GM12878 (cell line): ENCODE measurements around the gene TP53I3. TPM values are rescaled to one million over a fixed set of nuclear protein-coding genes. Genes with fewer than 3 reads are reported as not detected.

Source experiments
- ATF7 ChIP-seq: fragments of 450-650 bp; IDR thresholded peaks from 2 replicates; pipeline ENCODE4 v1.6.1; 2016; ENCODE audit warnings: low read depth, mild to moderate bottlenecking
- BCLAF1 ChIP-seq: fragments of 450-650 bp; IDR thresholded peaks from 2 replicates; pipeline ENCODE4 v1.6.1; 2017; ENCODE audit warnings: antibody characterized with exemption, mild to moderate bottlenecking, moderate library complexity
- HCFC1 ChIP-seq: fragments of 150-350 bp; IDR thresholded peaks from 2 replicates; pipeline ENCODE4 v1.6.1; 2014; ENCODE audit warnings: low read length
- HDAC2 ChIP-seq: fragments of 200-600 bp; sonication (generic); IDR thresholded peaks from 2 replicates; pipeline ENCODE4 v1.6.1; 2017
- HSF1 ChIP-seq: fragments of 150-350 bp; IDR thresholded peaks from 2 replicates; pipeline ENCODE4 v1.6.1; 2014; ENCODE audit warnings: mild to moderate bottlenecking, low read depth, low read length
- IKZF1 ChIP-seq: fragments of 450-650 bp; conservative IDR thresholded peaks from 2 replicates; pipeline ENCODE4 v1.6.1; 2017; ENCODE audit warnings: antibody characterized with exemption, mild to moderate bottlenecking
- IKZF2 ChIP-seq, 2 experiments: fragments of 450-650 bp; IDR thresholded peaks; 2 replicates each; pipeline ENCODE4 v1.6.1; 2017; ENCODE audit warnings: mild to moderate bottlenecking in 2 of 2, moderate library complexity in 2 of 2
- MTA3 ChIP-seq: IDR thresholded peaks from 2 replicates; pipeline ENCODE4 v1.6.1; 2012; ENCODE audit warnings: low read length, inconsistent platforms, borderline replicate concordance
- MYB ChIP-seq: fragments of 150-350 bp; IDR thresholded peaks from 2 replicates; pipeline ENCODE4 v1.6.1; 2014; ENCODE audit warnings: mild to moderate bottlenecking, low read depth, low read length, borderline replicate concordance
- PAX8 ChIP-seq: fragments of 450-650 bp; IDR thresholded peaks from 2 replicates; pipeline ENCODE4 v1.6.1; 2017; ENCODE audit warnings: mild to moderate bottlenecking, moderate library complexity
- SKIL ChIP-seq: fragments of 450-650 bp; IDR thresholded peaks from 2 replicates; pipeline ENCODE4 v1.6.1; 2017; ENCODE audit warnings: mild to moderate bottlenecking, low read depth, inconsistent platforms; ENCODE audit not compliant: poor library complexity, severe bottlenecking
- SP1 ChIP-seq: IDR thresholded peaks from one replicate; pipeline ENCODE4 v1.6.1; 2011; ENCODE audit warnings: low read depth, low read length
- SPI1 ChIP-seq: IDR thresholded peaks from 2 replicates; pipeline ENCODE4 v1.6.1; 2011; ENCODE audit warnings: low read depth, mild to moderate bottlenecking, low read length, moderate library complexity, borderline replicate concordance; ENCODE audit not compliant: insufficient read depth
- TAF1 ChIP-seq: IDR thresholded peaks from 2 replicates; pipeline ENCODE4 v1.6.1; 2011; ENCODE audit warnings: mild to moderate bottlenecking, low read depth, low read length, borderline replicate concordance
- TARDBP ChIP-seq: IDR thresholded peaks from 2 replicates; pipeline ENCODE4 v1.6.1; 2016; ENCODE audit warnings: borderline replicate concordance
- TCF3 ChIP-seq: IDR thresholded peaks from 2 replicates; pipeline ENCODE4 v1.6.1; 2012; ENCODE audit warnings: low read depth, mild to moderate bottlenecking, low read length, borderline replicate concordance; ENCODE audit not compliant: insufficient read depth
- ZNF24 ChIP-seq: fragments of 450-650 bp; IDR thresholded peaks from 2 replicates; pipeline ENCODE4 v1.6.1; 2017; ENCODE audit warnings: antibody characterized with exemption, mild to moderate bottlenecking
- polyA plus RNA-seq, 11 experiments: library from polyadenylated mRNA; depleted of rRNA in 4 of 11; unstranded in 6 of 11; stranded (reverse) in 5 of 11; fragments of >200 nt; fragmentation: Nextera tagmentation in 4 of 11; fragmentation: Illumina TruSeq in 1 of 11; extraction: Ambion mirVana in 4 of 11; extraction: Trizol in 1 of 11; gene quantifications; 1 replicate in 1 of 11; 2 replicates in 10 of 11; pipeline versions ENCODE4 v1.2.1 to v1.2.3, GENCODE V29; 2011 to 2016; ENCODE audit warnings: inconsistent platforms in 2 of 11, missing spikeins in 2 of 11, low read depth in 1 of 11
- total RNA-seq, 4 experiments: library from RNA; depleted of rRNA in 3 of 4; stranded (reverse); fragments of >200 nt in 3 of 4; fragmentation: Illumina TruSeq in 1 of 4; extraction: Trizol in 1 of 4; gene quantifications; 2 replicates each; pipeline versions ENCODE4 v1.2.1 to v1.2.3, GENCODE V29; 2013 to 2021
- TF ChIP-seq, protein P1 (sequence below): fragments of 450-650 bp; conservative IDR thresholded peaks from 2 replicates; pipeline ENCODE4 v1.6.1; 2017; ENCODE audit warnings: mild to moderate bottlenecking, moderate library complexity
- TF ChIP-seq, protein P2 (sequence below): fragments of 450-650 bp; IDR thresholded peaks from 2 replicates; pipeline ENCODE4 v1.6.1; 2017; ENCODE audit warnings: low read depth, mild to moderate bottlenecking, moderate library complexity

The TP53I3 gene
- total and polyA plus RNA-seq, 10 of the 15 experiments (the other 5 are each of a cell fraction or from before 2014, with no cell fraction given), result 1.4 to 57.4 (median 11.6) TPM

- peak; percentile 95 for TF ChIP-seq ATF7
- no peak; the same call in 1 of the 2 replicates for TF ChIP-seq HDAC2
- TF ChIP-seq TARDBP, result no peak; the same call in none of the 2 replicates
- TF ChIP-seq ZNF24, result peak; percentile 15; the same call in 1 of the 2 replicates
- peak; percentile 16 to 38; a peak in 1 of 4 replicates for TF ChIP-seq IKZF2 (IDR thresholded peaks at IDR 0.05)
- peak; percentile 97 for TF ChIP-seq IKZF1
- TF ChIP-seq MYB, result no peak; the same call in 1 of the 2 replicates
- TF ChIP-seq, protein P1, sequence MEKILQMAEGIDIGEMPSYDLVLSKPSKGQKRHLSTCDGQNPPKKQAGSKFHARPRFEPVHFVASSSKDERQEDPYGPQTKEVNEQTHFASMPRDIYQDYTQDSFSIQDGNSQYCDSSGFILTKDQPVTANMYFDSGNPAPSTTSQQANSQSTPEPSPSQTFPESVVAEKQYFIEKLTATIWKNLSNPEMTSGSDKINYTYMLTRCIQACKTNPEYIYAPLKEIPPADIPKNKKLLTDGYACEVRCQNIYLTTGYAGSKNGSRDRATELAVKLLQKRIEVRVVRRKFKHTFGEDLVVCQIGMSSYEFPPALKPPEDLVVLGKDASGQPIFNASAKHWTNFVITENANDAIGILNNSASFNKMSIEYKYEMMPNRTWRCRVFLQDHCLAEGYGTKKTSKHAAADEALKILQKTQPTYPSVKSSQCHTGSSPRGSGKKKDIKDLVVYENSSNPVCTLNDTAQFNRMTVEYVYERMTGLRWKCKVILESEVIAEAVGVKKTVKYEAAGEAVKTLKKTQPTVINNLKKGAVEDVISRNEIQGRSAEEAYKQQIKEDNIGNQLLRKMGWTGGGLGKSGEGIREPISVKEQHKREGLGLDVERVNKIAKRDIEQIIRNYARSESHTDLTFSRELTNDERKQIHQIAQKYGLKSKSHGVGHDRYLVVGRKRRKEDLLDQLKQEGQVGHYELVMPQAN, result peak; percentile 80
- TF ChIP-seq HCFC1, result peak; percentile 94
- TF ChIP-seq PAX8, result no peak
- TF ChIP-seq, protein P2, sequence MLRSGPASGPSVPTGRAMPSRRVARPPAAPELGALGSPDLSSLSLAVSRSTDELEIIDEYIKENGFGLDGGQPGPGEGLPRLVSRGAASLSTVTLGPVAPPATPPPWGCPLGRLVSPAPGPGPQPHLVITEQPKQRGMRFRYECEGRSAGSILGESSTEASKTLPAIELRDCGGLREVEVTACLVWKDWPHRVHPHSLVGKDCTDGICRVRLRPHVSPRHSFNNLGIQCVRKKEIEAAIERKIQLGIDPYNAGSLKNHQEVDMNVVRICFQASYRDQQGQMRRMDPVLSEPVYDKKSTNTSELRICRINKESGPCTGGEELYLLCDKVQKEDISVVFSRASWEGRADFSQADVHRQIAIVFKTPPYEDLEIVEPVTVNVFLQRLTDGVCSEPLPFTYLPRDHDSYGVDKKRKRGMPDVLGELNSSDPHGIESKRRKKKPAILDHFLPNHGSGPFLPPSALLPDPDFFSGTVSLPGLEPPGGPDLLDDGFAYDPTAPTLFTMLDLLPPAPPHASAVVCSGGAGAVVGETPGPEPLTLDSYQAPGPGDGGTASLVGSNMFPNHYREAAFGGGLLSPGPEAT, result peak; percentile 91
- TF ChIP-seq MTA3, result peak; percentile 52; the same call in 1 of the 2 replicates
- TF ChIP-seq BCLAF1, result no peak
- peak; percentile 55; the same call in 1 of the 2 replicates for TF ChIP-seq SPI1
- TF ChIP-seq TCF3, result no peak
- TF ChIP-seq HSF1, result peak; percentile 64; the same call in 1 of the 2 replicates
- TF ChIP-seq SP1, result peak; percentile 76
- peak; percentile 75 for TF ChIP-seq SKIL
- peak; percentile 92 for TF ChIP-seq TAF1
These were observed 8.5 kb downstream of the TP53I3 start, which contains the start of gene SF3B6 (continued) for GRCh38 chr2:24075915-24076848.
